ENCODE data around the gene KRTAP4-8. TPM values are rescaled to one million over a fixed set of nuclear protein-coding genes. Genes with fewer than 3 reads are reported as not detected.
"Not testable (repeated sequence)": the region's sequence is repeated elsewhere in the genome, so short reads cannot be mapped to it uniquely, and the experiment has no call there.

KRTAP4-8 gene
- total and polyA plus RNA-seq, 4 donors = not detected

GRCh38 chr17:41083427-41083826, 14.5 kb downstream of the KRTAP4-8 start:
- WGBS = 73% methylated on average over 2 of the region's 2 CpGs
- H3K9ac ChIP-seq (ENCODE audit: low read depth in 1 of 2, low read length in 2 of 2); H3K4me3 ChIP-seq (ENCODE audit: low read depth in 1 of 3, low read length in 3 of 3); H3K4me1 ChIP-seq (ENCODE audit: control insufficient read depth in 4 of 4, insufficient read depth in 4 of 4, low read length in 3 of 4); DNase-seq (ENCODE audit: low spot score); H3K36me3 ChIP-seq (ENCODE audit: control insufficient read depth in 4 of 4, insufficient read depth in 3 of 4, low read depth in 1 of 4, low read length in 3 of 4); H3K27ac ChIP-seq (ENCODE audit: low read depth in 1 of 2, low read length in 2 of 2); H3K9me3 ChIP-seq (ENCODE audit: control insufficient read depth in 4 of 4, low read length in 3 of 4); H3K27me3 ChIP-seq (ENCODE audit: control insufficient read depth in 4 of 4, insufficient read depth in 4 of 4, low read length in 3 of 4): not testable (repeated sequence)

DNA sequence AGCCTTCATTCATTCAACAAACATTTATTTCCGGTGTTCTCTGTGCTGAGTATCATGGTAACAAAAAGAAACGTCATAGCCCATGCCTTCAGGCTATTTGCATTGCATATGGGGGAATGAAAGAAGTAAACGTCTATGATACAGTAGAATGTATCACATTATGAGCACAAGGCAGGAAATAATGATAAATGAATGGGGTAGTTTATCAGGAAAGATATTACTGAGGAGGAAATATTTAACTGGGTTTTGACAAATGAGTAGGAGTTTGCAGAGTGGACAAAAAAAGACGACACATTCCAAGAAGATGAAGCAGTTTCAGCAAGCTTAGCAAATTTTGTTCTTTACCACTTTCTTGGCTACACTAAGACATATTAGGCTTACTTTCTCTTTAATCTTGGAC, 15.3 kb downstream of the KRTAP4-8 start:
- Histone ChIP-seq H3K27ac (ENCODE audit: low read depth in 1 of 2, low read length in 2 of 2) (no peak overlapping the region), H3K4me3 (ENCODE audit: low read depth in 1 of 3, low read length in 3 of 3) (no peak overlapping the region), H3K9ac (ENCODE audit: low read depth in 1 of 2, low read length in 2 of 2) (no peak overlapping the region), H3K27me3 (ENCODE audit: control insufficient read depth in 4 of 4, insufficient read depth in 4 of 4, low read length in 3 of 4) (peaks cover 0 to 4% (median under 1%) of the 10 kb centered on the region in 4 donors), H3K9me3 (ENCODE audit: control insufficient read depth in 4 of 4, low read length in 3 of 4) (no peaks in the 10 kb centered on the region), H3K4me1 (ENCODE audit: control insufficient read depth in 4 of 4, insufficient read depth in 4 of 4, low read length in 3 of 4) (no peaks in the 10 kb centered on the region), H3K36me3 (ENCODE audit: control insufficient read depth in 4 of 4, insufficient read depth in 3 of 4, low read depth in 1 of 4, low read length in 3 of 4) (no peaks in the 10 kb centered on the region)
- no peak for DNase-seq (ENCODE audit: low spot score)
- no peak for TF ChIP-seq RAD21 (IDR thresholded peaks at IDR 0.05)
- TF ChIP-seq, protein P1, sequence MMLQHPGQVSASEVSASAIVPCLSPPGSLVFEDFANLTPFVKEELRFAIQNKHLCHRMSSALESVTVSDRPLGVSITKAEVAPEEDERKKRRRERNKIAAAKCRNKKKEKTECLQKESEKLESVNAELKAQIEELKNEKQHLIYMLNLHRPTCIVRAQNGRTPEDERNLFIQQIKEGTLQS (IDR thresholded peaks at IDR 0.05) = no peak
- TF ChIP-seq TAF1 (conservative IDR thresholded peaks at IDR 0.05) = no peak
- TF ChIP-seq, protein P2, sequence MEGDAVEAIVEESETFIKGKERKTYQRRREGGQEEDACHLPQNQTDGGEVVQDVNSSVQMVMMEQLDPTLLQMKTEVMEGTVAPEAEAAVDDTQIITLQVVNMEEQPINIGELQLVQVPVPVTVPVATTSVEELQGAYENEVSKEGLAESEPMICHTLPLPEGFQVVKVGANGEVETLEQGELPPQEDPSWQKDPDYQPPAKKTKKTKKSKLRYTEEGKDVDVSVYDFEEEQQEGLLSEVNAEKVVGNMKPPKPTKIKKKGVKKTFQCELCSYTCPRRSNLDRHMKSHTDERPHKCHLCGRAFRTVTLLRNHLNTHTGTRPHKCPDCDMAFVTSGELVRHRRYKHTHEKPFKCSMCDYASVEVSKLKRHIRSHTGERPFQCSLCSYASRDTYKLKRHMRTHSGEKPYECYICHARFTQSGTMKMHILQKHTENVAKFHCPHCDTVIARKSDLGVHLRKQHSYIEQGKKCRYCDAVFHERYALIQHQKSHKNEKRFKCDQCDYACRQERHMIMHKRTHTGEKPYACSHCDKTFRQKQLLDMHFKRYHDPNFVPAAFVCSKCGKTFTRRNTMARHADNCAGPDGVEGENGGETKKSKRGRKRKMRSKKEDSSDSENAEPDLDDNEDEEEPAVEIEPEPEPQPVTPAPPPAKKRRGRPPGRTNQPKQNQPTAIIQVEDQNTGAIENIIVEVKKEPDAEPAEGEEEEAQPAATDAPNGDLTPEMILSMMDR (IDR thresholded peaks at IDR 0.05; ENCODE audit: low read depth, low read length, missing input control) = no peak
- TF ChIP-seq REST (IDR thresholded peaks at IDR 0.05) = no peak
- no peak for TF ChIP-seq HNF4G (IDR thresholded peaks at IDR 0.05)
- TF ChIP-seq FOXA1 (IDR thresholded peaks at IDR 0.05) = no peak
- no peak for TF ChIP-seq FOXA2 (IDR thresholded peaks at IDR 0.05)
- TF ChIP-seq, protein P3, sequence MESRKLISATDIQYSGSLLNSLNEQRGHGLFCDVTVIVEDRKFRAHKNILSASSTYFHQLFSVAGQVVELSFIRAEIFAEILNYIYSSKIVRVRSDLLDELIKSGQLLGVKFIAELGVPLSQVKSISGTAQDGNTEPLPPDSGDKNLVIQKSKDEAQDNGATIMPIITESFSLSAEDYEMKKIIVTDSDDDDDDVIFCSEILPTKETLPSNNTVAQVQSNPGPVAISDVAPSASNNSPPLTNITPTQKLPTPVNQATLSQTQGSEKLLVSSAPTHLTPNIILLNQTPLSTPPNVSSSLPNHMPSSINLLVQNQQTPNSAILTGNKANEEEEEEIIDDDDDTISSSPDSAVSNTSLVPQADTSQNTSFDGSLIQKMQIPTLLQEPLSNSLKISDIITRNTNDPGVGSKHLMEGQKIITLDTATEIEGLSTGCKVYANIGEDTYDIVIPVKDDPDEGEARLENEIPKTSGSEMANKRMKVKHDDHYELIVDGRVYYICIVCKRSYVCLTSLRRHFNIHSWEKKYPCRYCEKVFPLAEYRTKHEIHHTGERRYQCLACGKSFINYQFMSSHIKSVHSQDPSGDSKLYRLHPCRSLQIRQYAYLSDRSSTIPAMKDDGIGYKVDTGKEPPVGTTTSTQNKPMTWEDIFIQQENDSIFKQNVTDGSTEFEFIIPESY (IDR thresholded peaks at IDR 0.05) = no peak
- TF ChIP-seq RXRA (IDR thresholded peaks at IDR 0.05) = no peak
- TF ChIP-seq EGR1 (IDR thresholded peaks at IDR 0.05; ENCODE audit: low read depth in 2 of 2) = no peak
- 45% methylated on average over 4 of the region's 4 CpGs for WGBS
